ENCODE results near the gene FXN.

Gene FXN

GRCh38 chr9:69027355-69028097 lies 8.0 kb upstream of the FXN start:
- H3K36me3 ChIP-seq (ENCODE audit: insufficient read depth, low read length) = no peaks in the 10 kb centered on the region; the same call in 1 of the 2 replicates
- H3K9me2 ChIP-seq (ENCODE audit: low read depth, low read length) = no peaks in the 10 kb centered on the region
- no peak overlapping the region for H3K4me3 ChIP-seq (ENCODE audit: low read depth, low read length, poor library complexity, severe bottlenecking)
- no peaks in the 10 kb centered on the region for H3K79me2 ChIP-seq (ENCODE audit: insufficient read depth, low read length)
- no peak overlapping the region for H3K4me2 ChIP-seq (ENCODE audit: low read length)
- H3K9ac ChIP-seq (ENCODE audit: low read length) = no peak overlapping the region
- peak; percentile 82 for TF ChIP-seq CTCF (IDR thresholded peaks at IDR 0.05; ENCODE audit: low read length)
- no peak for TF ChIP-seq EZH2 (IDR thresholded peaks at IDR 0.05; ENCODE audit: borderline replicate concordance, low read length)
- no peaks in the 10 kb centered on the region for H4K20me1 ChIP-seq (ENCODE audit: insufficient read depth, low read length)
- H3K9me3 ChIP-seq (ENCODE audit: low read length) = peaks cover 6% of the 10 kb centered on the region; the same call in 1 of the 2 replicates
- H3K27me3 ChIP-seq (ENCODE audit: insufficient read depth, low read length) = 0 out of 2 replicates have a peak, but pooled peaks cover 4% of the 10 kb centered on the region
- no peaks in the 10 kb centered on the region for H3F3A ChIP-seq (ENCODE audit: insufficient read depth, low read length)
- H3K27ac ChIP-seq (ENCODE audit: low read depth, low read length, poor library complexity, severe bottlenecking) = no peak overlapping the region
- H2AFZ ChIP-seq (ENCODE audit: low read length) = no peak overlapping the region
- H3K4me1 ChIP-seq (ENCODE audit: insufficient read depth, low read length, severe bottlenecking) = no peaks in the 10 kb centered on the region

- Histone ChIP-seq H3K4me2 (ENCODE audit: low read length) (no peak overlapping the region), H3F3A (ENCODE audit: insufficient read depth, low read length) (no peaks in the 10 kb centered on the region), H4K20me1 (ENCODE audit: insufficient read depth, low read length) (no peaks in the 10 kb centered on the region), H3K9ac (ENCODE audit: low read length) (no peak overlapping the region), H2AFZ (ENCODE audit: low read length) (no peak overlapping the region), H3K27ac (ENCODE audit: low read depth, low read length, poor library complexity, severe bottlenecking) (no peak overlapping the region), H3K27me3 (ENCODE audit: insufficient read depth, low read length) (0 out of 2 replicates have a peak, but pooled peaks cover 4% of the 10 kb centered on the region), H3K9me2 (ENCODE audit: low read depth, low read length) (no peaks in the 10 kb centered on the region), H3K4me3 (ENCODE audit: low read depth, low read length, poor library complexity, severe bottlenecking) (no peak overlapping the region), H3K9me3 (ENCODE audit: low read length) (peaks cover 6% of the 10 kb centered on the region; the same call in 1 of the 2 replicates), H3K79me2 (ENCODE audit: insufficient read depth, low read length) (no peaks in the 10 kb centered on the region), H3K4me1 (ENCODE audit: insufficient read depth, low read length, severe bottlenecking) (no peaks in the 10 kb centered on the region), H3K36me3 (ENCODE audit: insufficient read depth, low read length) (no peaks in the 10 kb centered on the region; the same call in 1 of the 2 replicates)
- TF ChIP-seq EZH2 (IDR thresholded peaks at IDR 0.05; ENCODE audit: borderline replicate concordance, low read length) (no peak), CTCF (IDR thresholded peaks at IDR 0.05; ENCODE audit: low read length) (no peak)
Measured at GRCh38 chr9:69028754-69029153, 6.8 kb upstream of the FXN start.

GRCh38 chr9:69029535-69029934 lies 6.0 kb upstream of the FXN start:
- H3K4me1 ChIP-seq (ENCODE audit: insufficient read depth, low read length, severe bottlenecking) = no peaks in the 10 kb centered on the region
- H2AFZ ChIP-seq (ENCODE audit: low read length) = no peak overlapping the region
- no peak overlapping the region for H3K4me2 ChIP-seq (ENCODE audit: low read length)
- no peak overlapping the region for H3K27ac ChIP-seq (ENCODE audit: low read depth, low read length, poor library complexity, severe bottlenecking)
- no peaks in the 10 kb centered on the region for H3K79me2 ChIP-seq (ENCODE audit: insufficient read depth, low read length)
- no peaks in the 10 kb centered on the region; the same call in 1 of the 2 replicates for H3K36me3 ChIP-seq (ENCODE audit: insufficient read depth, low read length)
- H3K9me2 ChIP-seq (ENCODE audit: low read depth, low read length) = no peaks in the 10 kb centered on the region
- no peak overlapping the region for H3K9ac ChIP-seq (ENCODE audit: low read length)
- no peak overlapping the region for H3K4me3 ChIP-seq (ENCODE audit: low read depth, low read length, poor library complexity, severe bottlenecking)
- TF ChIP-seq CTCF (IDR thresholded peaks at IDR 0.05; ENCODE audit: low read length) (no peak), EZH2 (IDR thresholded peaks at IDR 0.05; ENCODE audit: borderline replicate concordance, low read length) (no peak)
- H3K27me3 ChIP-seq (ENCODE audit: insufficient read depth, low read length) = 0 out of 2 replicates have a peak, but pooled peaks cover 4% of the 10 kb centered on the region
- H4K20me1 ChIP-seq (ENCODE audit: insufficient read depth, low read length) = no peaks in the 10 kb centered on the region
- peaks cover 6% of the 10 kb centered on the region; the same call in 1 of the 2 replicates for H3K9me3 ChIP-seq (ENCODE audit: low read length)
- H3F3A ChIP-seq (ENCODE audit: insufficient read depth, low read length) = no peaks in the 10 kb centered on the region
